Measurements from ENCODE around the gene SUGCT.
"Not testable (repeated sequence)": the region's sequence is repeated elsewhere in the genome, so short reads cannot be mapped to it uniquely, and the experiment has no call there.

The SUGCT gene

GRCh38 chr7:40646717-40647116 is 511.9 kb downstream of the SUGCT start:
- no peak for TF ChIP-seq CTCF (IDR thresholded peaks at IDR 0.05; ENCODE audit: low read depth, low read length)
- Histone ChIP-seq H3K27me3 (no peaks in the 10 kb centered on the region), H3K36me3 (no peaks in the 10 kb centered on the region), H3K9me3 (no peaks in the 10 kb centered on the region), H3K4me3 (ENCODE audit: low read depth, low read length) (no peak overlapping the region), H3K4me1 (peaks cover 19% of the 10 kb centered on the region)
- DNase-seq: no peak

- H3K9me3 ChIP-seq: no peaks in the 10 kb centered on the region
- H3K36me3 ChIP-seq: no peaks in the 10 kb centered on the region
- H3K4me3 ChIP-seq (ENCODE audit: low read depth, low read length): no peak overlapping the region
- DNase-seq: no peak
- H3K4me1 ChIP-seq: peaks cover 19% of the 10 kb centered on the region
- no peak for TF ChIP-seq CTCF (IDR thresholded peaks at IDR 0.05; ENCODE audit: low read depth, low read length)
- H3K27me3 ChIP-seq: no peaks in the 10 kb centered on the region
Observed at GRCh38 chr7:40647719-40648118, 512.9 kb downstream of the SUGCT start.

GRCh38 chr7:40649247-40649646 is 514.4 kb downstream of the SUGCT start:
- TF ChIP-seq CTCF (IDR thresholded peaks at IDR 0.05; ENCODE audit: low read depth, low read length): no peak
- peaks cover 10% of the 10 kb centered on the region for H3K4me1 ChIP-seq
- H3K36me3 ChIP-seq: no peaks in the 10 kb centered on the region
- no peak for DNase-seq
- no peak overlapping the region for H3K4me3 ChIP-seq (ENCODE audit: low read depth, low read length)
- H3K27me3 ChIP-seq: no peaks in the 10 kb centered on the region
- no peaks in the 10 kb centered on the region for H3K9me3 ChIP-seq

- H3K4me3 ChIP-seq (ENCODE audit: low read depth, low read length); DNase-seq; H3K4me1 ChIP-seq; H3K27me3 ChIP-seq; H3K9me3 ChIP-seq; H3K36me3 ChIP-seq: not testable (repeated sequence)
Observed at GRCh38 chr7:40650903-40651302, 516.1 kb downstream of the SUGCT start.

- Histone ChIP-seq H3K9me3 (no peaks in the 10 kb centered on the region), H3K36me3 (no peaks in the 10 kb centered on the region), H3K4me3 (ENCODE audit: low read depth, low read length) (no peak overlapping the region), H3K4me1 (0 out of 2 replicates have a peak, but pooled peaks cover 3% of the 10 kb centered on the region), H3K27me3 (no peaks in the 10 kb centered on the region)
- TF ChIP-seq CTCF (IDR thresholded peaks at IDR 0.05; ENCODE audit: low read depth, low read length): no peak
- DNase-seq: no peak
Observed at GRCh38 chr7:40654171-40654570, 519.4 kb downstream of the SUGCT start.

GRCh38 chr7:40655426-40655825 is 520.6 kb downstream of the SUGCT start:
- Histone ChIP-seq H3K36me3 (no peaks in the 10 kb centered on the region), H3K4me1 (0 out of 2 replicates have a peak, but pooled peaks cover 3% of the 10 kb centered on the region), H3K27me3 (no peaks in the 10 kb centered on the region), H3K9me3 (no peaks in the 10 kb centered on the region), H3K4me3 (ENCODE audit: low read depth, low read length) (no peak overlapping the region)
- no peak for TF ChIP-seq CTCF (IDR thresholded peaks at IDR 0.05; ENCODE audit: low read depth, low read length)
- no peak for DNase-seq

- DNase-seq: no peak
Observed at GRCh38 chr7:40656349-40656748, 521.5 kb downstream of the SUGCT start.

More at GRCh38 chr7:40656349-40656748, 521.5 kb downstream of the SUGCT start:
- H3K4me3 ChIP-seq (ENCODE audit: low read depth, low read length): no peak overlapping the region
- H3K36me3 ChIP-seq: no peaks in the 10 kb centered on the region
- TF ChIP-seq CTCF (IDR thresholded peaks at IDR 0.05; ENCODE audit: low read depth, low read length): no peak
- H3K4me1 ChIP-seq: 0 out of 2 replicates have a peak, but pooled peaks cover 3% of the 10 kb centered on the region
- no peaks in the 10 kb centered on the region for H3K9me3 ChIP-seq
- no peaks in the 10 kb centered on the region for H3K27me3 ChIP-seq

Data from BE2C (cell line).